ENCODE data around the gene TMEM239. TPM values are rescaled to one million over a fixed set of nuclear protein-coding genes. Genes with fewer than 3 reads are reported as not detected.

TMEM239 gene
- total RNA-seq, 1 experiment from 2014 or later, result not detected

DNA sequence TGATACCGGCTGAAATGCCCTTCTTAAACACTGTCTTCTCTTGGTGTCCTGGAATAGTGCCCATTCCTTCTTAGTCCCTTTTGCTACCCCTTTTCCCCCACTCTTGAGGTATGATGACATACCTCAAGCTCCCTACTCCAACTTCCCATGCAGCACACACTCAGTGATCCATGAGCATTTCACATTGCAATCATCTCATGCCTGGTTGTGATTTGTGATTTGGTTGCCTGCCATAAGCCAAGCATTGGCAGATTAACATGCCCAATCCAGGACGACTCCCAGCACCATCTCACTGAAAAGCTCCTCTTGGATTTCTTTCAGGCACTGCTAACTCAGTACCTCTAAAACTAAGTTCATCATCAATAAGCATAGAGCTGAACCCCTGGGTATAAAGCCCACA lies 42.4 kb downstream of the TMEM239 start:
- intact Hi-C loops (cut with micrococcal nuclease; ENCODE audit: unreplicated experiment), result no loop called here
- no TSS peak for BruUV-seq (replicated peaks)
- no peaks in the 10 kb centered on the region for H3K4me1 Mint-ChIP-seq (ENCODE audit: low read depth, unreplicated experiment)

DNA sequence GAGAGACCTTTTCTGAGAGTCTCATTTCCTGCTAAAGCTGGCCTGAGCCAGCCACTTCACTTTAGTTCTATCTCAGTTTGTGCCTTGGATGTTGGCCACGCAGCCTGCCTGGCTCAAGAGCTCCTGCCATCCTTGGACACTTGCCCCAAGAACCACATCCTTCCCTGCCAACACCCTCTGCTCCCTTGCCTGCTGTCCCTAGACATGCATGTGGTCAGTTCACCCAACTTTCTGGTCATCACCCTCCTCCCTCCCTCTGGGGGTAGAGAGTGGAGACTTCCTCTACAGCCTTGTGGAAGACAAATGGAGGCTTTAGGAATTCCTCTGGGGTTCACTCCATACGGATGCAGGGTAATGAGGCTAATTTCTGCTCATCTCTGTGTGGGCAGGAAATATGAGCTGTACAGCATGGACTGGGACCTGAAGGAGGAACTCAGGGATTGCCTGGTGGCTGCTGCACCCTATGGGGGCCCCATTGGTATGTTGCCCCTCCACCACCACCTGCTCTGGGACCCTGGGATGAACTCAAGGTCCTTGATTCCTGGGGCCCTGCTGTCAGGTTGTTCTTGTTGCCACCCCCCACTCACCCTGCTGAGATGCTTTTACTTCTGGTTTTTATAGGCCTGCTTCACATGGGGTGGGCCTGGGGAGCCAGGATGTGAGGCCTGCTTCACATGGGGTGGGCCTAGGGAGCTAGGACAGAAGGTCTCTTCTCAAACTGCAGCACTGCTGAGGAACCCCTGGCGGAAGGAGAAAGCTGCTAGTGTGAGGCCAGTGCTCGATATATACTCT lies 43.4 kb downstream of the TMEM239 start:
- no TSS peak for BruUV-seq (replicated peaks)
- CTCF ChIA-PET, result no interaction called here

More for the DNA sequence above, 42.4 kb downstream of the TMEM239 start:
- DNase-seq, result no peak
- no peaks in the 10 kb centered on the region for H3K27me3 Mint-ChIP-seq (ENCODE audit: unreplicated experiment)
- no peaks in the 10 kb centered on the region for H3K9me3 Mint-ChIP-seq (ENCODE audit: low read depth, unreplicated experiment)
- H3K36me3 Mint-ChIP-seq (ENCODE audit: insufficient read depth, unreplicated experiment), result no peaks in the 10 kb centered on the region
- no peak overlapping the region for H3K27ac Mint-ChIP-seq (ENCODE audit: unreplicated experiment)
- CTCF ChIA-PET, result no interaction called here
- no peak overlapping the region for H3K4me3 Mint-ChIP-seq (ENCODE audit: low read depth, unreplicated experiment)
- TF ChIP-seq, protein P1, sequence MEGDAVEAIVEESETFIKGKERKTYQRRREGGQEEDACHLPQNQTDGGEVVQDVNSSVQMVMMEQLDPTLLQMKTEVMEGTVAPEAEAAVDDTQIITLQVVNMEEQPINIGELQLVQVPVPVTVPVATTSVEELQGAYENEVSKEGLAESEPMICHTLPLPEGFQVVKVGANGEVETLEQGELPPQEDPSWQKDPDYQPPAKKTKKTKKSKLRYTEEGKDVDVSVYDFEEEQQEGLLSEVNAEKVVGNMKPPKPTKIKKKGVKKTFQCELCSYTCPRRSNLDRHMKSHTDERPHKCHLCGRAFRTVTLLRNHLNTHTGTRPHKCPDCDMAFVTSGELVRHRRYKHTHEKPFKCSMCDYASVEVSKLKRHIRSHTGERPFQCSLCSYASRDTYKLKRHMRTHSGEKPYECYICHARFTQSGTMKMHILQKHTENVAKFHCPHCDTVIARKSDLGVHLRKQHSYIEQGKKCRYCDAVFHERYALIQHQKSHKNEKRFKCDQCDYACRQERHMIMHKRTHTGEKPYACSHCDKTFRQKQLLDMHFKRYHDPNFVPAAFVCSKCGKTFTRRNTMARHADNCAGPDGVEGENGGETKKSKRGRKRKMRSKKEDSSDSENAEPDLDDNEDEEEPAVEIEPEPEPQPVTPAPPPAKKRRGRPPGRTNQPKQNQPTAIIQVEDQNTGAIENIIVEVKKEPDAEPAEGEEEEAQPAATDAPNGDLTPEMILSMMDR (IDR thresholded peaks at IDR 0.05; ENCODE audit: unreplicated experiment), result no peak

DNA sequence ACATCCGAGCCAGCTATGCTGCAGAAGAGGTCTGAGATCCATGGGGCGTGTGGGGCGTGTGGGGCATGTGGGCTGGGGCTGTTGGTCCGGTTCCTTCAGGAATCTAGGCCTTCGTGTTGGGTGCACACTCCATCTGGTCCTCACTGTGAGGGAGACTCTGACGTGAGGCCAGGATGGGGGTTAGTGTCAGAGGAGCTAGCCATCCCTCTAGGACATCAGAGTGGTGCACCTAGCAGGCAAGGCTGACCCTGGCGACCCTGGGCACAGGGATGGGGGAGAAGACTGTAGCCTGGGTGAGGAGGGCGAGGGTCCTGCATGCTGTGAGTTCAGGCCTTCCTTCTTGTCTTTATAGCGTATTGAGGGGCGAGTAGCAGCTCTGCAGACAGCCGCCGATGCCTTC lies 48.5 kb downstream of the TMEM239 start:
- CTCF ChIA-PET, result no interaction called here
- no peak overlapping the region for H3K4me3 Mint-ChIP-seq (ENCODE audit: low read depth, unreplicated experiment)
- no peaks in the 10 kb centered on the region for H3K27me3 Mint-ChIP-seq (ENCODE audit: unreplicated experiment)
- H3K27ac Mint-ChIP-seq (ENCODE audit: unreplicated experiment), result no peak overlapping the region
- intact Hi-C loops (cut with micrococcal nuclease; ENCODE audit: unreplicated experiment), result no loop called here
- TF ChIP-seq, protein P1 (IDR thresholded peaks at IDR 0.05; ENCODE audit: unreplicated experiment), result no peak
- H3K9me3 Mint-ChIP-seq (ENCODE audit: low read depth, unreplicated experiment), result no peaks in the 10 kb centered on the region
- DNase-seq, result no peak
- peaks cover 9% of the 10 kb centered on the region for H3K4me1 Mint-ChIP-seq (ENCODE audit: low read depth, unreplicated experiment)
- no TSS peak for BruUV-seq (replicated peaks)
- H3K36me3 Mint-ChIP-seq (ENCODE audit: insufficient read depth, unreplicated experiment), result peaks cover 3% of the 10 kb centered on the region

More for the DNA sequence above, 43.4 kb downstream of the TMEM239 start:
- no peak overlapping the region for H3K4me3 Mint-ChIP-seq (ENCODE audit: low read depth, unreplicated experiment)
- DNase-seq, result no peak
- H3K9me3 Mint-ChIP-seq (ENCODE audit: low read depth, unreplicated experiment), result no peaks in the 10 kb centered on the region
- H3K4me1 Mint-ChIP-seq (ENCODE audit: low read depth, unreplicated experiment), result no peaks in the 10 kb centered on the region
- no peaks in the 10 kb centered on the region for H3K27me3 Mint-ChIP-seq (ENCODE audit: unreplicated experiment)
- H3K36me3 Mint-ChIP-seq (ENCODE audit: insufficient read depth, unreplicated experiment), result no peaks in the 10 kb centered on the region
- intact Hi-C loops (cut with micrococcal nuclease; ENCODE audit: unreplicated experiment), result no loop called here
- TF ChIP-seq, protein P1 (IDR thresholded peaks at IDR 0.05; ENCODE audit: unreplicated experiment), result no peak
- no peak overlapping the region for H3K27ac Mint-ChIP-seq (ENCODE audit: unreplicated experiment)

DNA sequence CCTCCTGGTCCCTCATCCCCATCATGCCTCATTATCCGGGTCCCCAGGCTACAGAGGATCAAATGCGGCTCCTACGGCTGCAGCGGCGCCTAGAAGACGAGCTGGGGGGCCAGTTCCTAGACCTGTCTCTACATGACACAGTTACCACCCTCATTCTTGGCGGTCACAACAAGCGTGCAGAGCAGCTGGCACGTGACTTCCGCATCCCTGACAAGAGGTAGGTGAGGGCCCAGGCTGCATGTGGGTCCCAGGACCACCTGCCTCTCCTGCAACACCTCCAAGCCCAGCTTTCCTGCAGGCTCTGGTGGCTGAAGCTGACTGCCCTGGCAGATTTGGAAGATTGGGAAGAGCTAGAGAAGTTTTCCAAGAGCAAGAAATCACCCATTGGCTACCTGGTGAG lies 48.9 kb downstream of the TMEM239 start:
- Mint-ChIP-seq H3K9me3 (ENCODE audit: low read depth, unreplicated experiment) (no peaks in the 10 kb centered on the region), H3K36me3 (ENCODE audit: insufficient read depth, unreplicated experiment) (peaks cover 3% of the 10 kb centered on the region), H3K4me3 (ENCODE audit: low read depth, unreplicated experiment) (no peak overlapping the region), H3K27ac (ENCODE audit: unreplicated experiment) (no peak overlapping the region), H3K4me1 (ENCODE audit: low read depth, unreplicated experiment) (peaks cover 10% of the 10 kb centered on the region), H3K27me3 (ENCODE audit: unreplicated experiment) (no peaks in the 10 kb centered on the region)
- TF ChIP-seq, protein P1 (IDR thresholded peaks at IDR 0.05; ENCODE audit: unreplicated experiment), result no peak
- CTCF ChIA-PET, result no interaction called here
- BruUV-seq (replicated peaks), result no TSS peak
- DNase-seq, result no peak
- intact Hi-C loops (cut with micrococcal nuclease; ENCODE audit: unreplicated experiment), result no loop called here
